Spleen (tissue), 7 donors: ENCODE measurements around the gene NT5C1A.

Experiments
- CTCF ChIP-seq, 11 experiments: fragments of 200-600 bp in 7 of 11; fragments of 450-650 bp in 4 of 11; sonication (generic) in 4 of 11; IDR thresholded peaks in 8 of 11; conservative IDR thresholded peaks in 3 of 11; 1 replicate in 7 of 11; 2 replicates in 4 of 11; pipeline versions ENCODE4 v1.4.0 to v1.8.0; 2016 to 2021; ENCODE audit warnings: antibody characterized with exemption in 11 of 11, inconsistent platforms in 4 of 11, mild to moderate bottlenecking in 1 of 11
- POLR2A ChIP-seq, 3 donors: fragments of 450-650 bp; IDR thresholded peaks; one replicate each; pipeline ENCODE4 v1.5.1; 2017; ENCODE audit warnings: antibody characterized with exemption in 3 of 3, mild to moderate bottlenecking in 1 of 3
- POLR2AphosphoS5 ChIP-seq, 3 donors: sonication (generic); formaldehyde crosslinking; IDR thresholded peaks; one replicate each; pipeline ENCODE4 v1.5.1; 2017; ENCODE audit warnings: antibody characterized with exemption in 3 of 3
- donor health status: DM: no; HTN: no; CAD: no; lungs with moderate emphysema.
- donor health status: DM: no; HTN: no; CAD: no.
- donor health status: DM: no; HTN: no; CAD: no.

- TF ChIP-seq CTCF (IDR thresholded peaks at IDR 0.05 in 8 of 11, conservative IDR thresholded peaks at IDR 0.05 in 3 of 11) (no peak), POLR2A (IDR thresholded peaks at IDR 0.05) (no peak), POLR2AphosphoS5 (IDR thresholded peaks at IDR 0.05) (no peak)
These were observed 49.8 kb upstream of the NT5C1A start for GRCh38 chr1:39721664-39722063.
